ENCODE data around the gene WDR7. TPM values are rescaled to one million over a fixed set of nuclear protein-coding genes. Genes with fewer than 3 reads are reported as not detected.

The WDR7 gene
- 13.4 and 28.8 TPM in 2 replicates for total RNA-seq (ENCODE audit: low replicate concordance)

GRCh38 chr18:56650944-56651770, at the start of gene WDR7:
Gene WDR7, plus strand, starts transcription at chr18:56651359. Its CDS starts 21,157 bp downstream, at chr18:56672516.

GRCh38 chr18:56638232-56639103, 12.7 kb upstream of the WDR7 start, which contains the start of gene TXNL1:
Gene TXNL1, minus strand, starts transcription at chr18:56638592. Its CDS starts 152 bp downstream, at chr18:56638440.

Other genes starting within 250 kb of the WDR7 start
- 18.5 and 33.1 TPM in 2 replicates for gene TXNL1, start 12.8 kb upstream of the WDR7 start, total RNA-seq (ENCODE audit: low replicate concordance)